A549 (cell line): ENCODE results near the gene RIPK4. TPM values are rescaled to one million over a fixed set of nuclear protein-coding genes. Genes with fewer than 3 reads are reported as not detected.

Source experiments
- ATAC-seq, 2 experiments: fragments of 200-7000 bp in 1 of 2; fragments of >200 bp in 1 of 2; cut with Nextera tagmentation in 1 of 2; cut with Tn5 transposase in 1 of 2; 3 replicates each; pipeline versions ENCODE4 v1.8.0 to v1.9.1; 2018 to 2020; ENCODE audit warnings: mild to moderate bottlenecking in 1 of 2, moderate library complexity in 1 of 2
- CTCF ChIA-PET: fragments of 300-600 bp; sonication (Branson Sonifier 250); formaldehyde crosslinking; extraction: SDS; loops from one replicate; lab custom pipeline; 2021; ENCODE audit warnings: antibody characterized with exemption, inconsistent platforms; lab: Yijun Ruan, JAX
- POLR2A ChIA-PET: fragments of 350-600 bp; formaldehyde crosslinking; extraction: SDS; loops from one replicate; lab custom pipeline; 2021; ENCODE audit warnings: antibody characterized with exemption, inconsistent platforms; lab: Yijun Ruan, JAX
- DNase-seq, 2 experiments: peaks; one replicate each; pipeline versions ENCODE4 v3.0.0 to v3.0.0-alpha.2; 2011 to 2016; ENCODE audit warnings: low read depth in 1 of 2, low spot score in 1 of 2
- FAIRE-seq: peaks from 2 replicates; lab custom pipeline; 2011; peaks lifted over from hg19 to GRCh38; lab: Jason Lieb, UNC
- H3K27ac ChIP-seq, 2 experiments: fragments of >200 bp; sonication (Bioruptor Twin); formaldehyde crosslinking; 3 replicates each; pipeline ENCODE4 v1.5.1; 2016 to 2017
- H3K4me1 ChIP-seq: fragments of >200 bp; sonication (Bioruptor Twin); formaldehyde crosslinking; 3 replicates; pipeline ENCODE4 v1.6.1; 2016
- H3K4me2 ChIP-seq: fragments of >200 bp; sonication (Bioruptor Twin); formaldehyde crosslinking; 3 replicates; pipeline ENCODE4 v1.6.1; 2016
- H3K4me3 ChIP-seq: fragments of >200 bp; sonication (Bioruptor Twin); formaldehyde crosslinking; 3 replicates; pipeline ENCODE4 v1.5.1; 2016
- H3K9me3 ChIP-seq: fragments of >200 bp; sonication (Bioruptor Twin); formaldehyde crosslinking; 3 replicates; pipeline ENCODE4 v1.6.1; 2016
- BHLHE40 ChIP-seq: IDR thresholded peaks from 2 replicates; pipeline ENCODE4 v1.6.1; 2012; ENCODE audit warnings: low read depth, low read length, inconsistent platforms
- CEBPB ChIP-seq, 2 experiments: fragments of >200 bp in 1 of 2; sonication (Bioruptor Twin) in 1 of 2; formaldehyde crosslinking in 1 of 2; IDR thresholded peaks; 2 replicates each; pipeline ENCODE4 v1.6.1; 2012 to 2016
- CHD4 ChIP-seq: fragments of 200-600 bp; sonication (generic); IDR thresholded peaks from 2 replicates; pipeline ENCODE4 v1.6.1; 2016; ENCODE audit warnings: antibody characterized with exemption, mild to moderate bottlenecking, borderline replicate concordance
- EHMT2 ChIP-seq: fragments of 200-600 bp; sonication (generic); IDR thresholded peaks from 2 replicates; pipeline ENCODE4 v1.6.1; 2016; ENCODE audit warnings: antibody characterized with exemption, low read depth, mild to moderate bottlenecking, moderate library complexity
- ELK1 ChIP-seq: fragments of 150-350 bp; IDR thresholded peaks from 2 replicates; pipeline ENCODE4 v1.6.1; 2014; ENCODE audit warnings: low read depth, mild to moderate bottlenecking, low read length
- EP300 ChIP-seq, 2 experiments: fragments of >200 bp; sonication (Bioruptor Twin); formaldehyde crosslinking; IDR thresholded peaks; 2 replicates in 1 of 2; 3 replicates in 1 of 2; pipeline ENCODE4 v1.6.1; 2016 to 2017
- HEYL ChIP-seq: fragments of 250-450 bp; sonication (Bioruptor Pico); IDR thresholded peaks from 2 replicates; pipeline ENCODE4 v1.8.0; 2021; ENCODE audit warnings: mild to moderate bottlenecking, moderate library complexity
- JUNB ChIP-seq: fragments of >200 bp; sonication (Bioruptor Twin); formaldehyde crosslinking; IDR thresholded peaks from 2 replicates; pipeline ENCODE4 v1.6.1; 2016
- MAX ChIP-seq: IDR thresholded peaks from 2 replicates; pipeline ENCODE4 v1.6.1; 2012
- POLR2A ChIP-seq: IDR thresholded peaks from 2 replicates; pipeline ENCODE4 v1.6.1; 2012; ENCODE audit warnings: mild to moderate bottlenecking, low read length
- RAD21 ChIP-seq, 2 experiments: fragments of >200 bp in 1 of 2; sonication (Bioruptor Twin) in 1 of 2; formaldehyde crosslinking in 1 of 2; IDR thresholded peaks in 1 of 2; conservative IDR thresholded peaks in 1 of 2; 2 replicates in 1 of 2; 3 replicates in 1 of 2; pipeline ENCODE4 v1.6.1; 2012 to 2018; ENCODE audit warnings: inconsistent platforms in 1 of 2
- RCOR1 ChIP-seq: fragments of 150-350 bp; IDR thresholded peaks from 2 replicates; pipeline ENCODE4 v1.6.1; 2014; ENCODE audit warnings: antibody characterized with exemption, low read length, low read depth
- TP53 ChIP-seq: fragments of 250-450 bp; sonication (Bioruptor Pico); IDR thresholded peaks from 2 replicates; pipeline ENCODE4 v1.5.0; 2021; ENCODE audit warnings: mild to moderate bottlenecking, moderate library complexity
- ZC3H11A ChIP-seq: fragments of 450-650 bp; IDR thresholded peaks from 2 replicates; pipeline ENCODE4 v1.6.1; 2014; ENCODE audit warnings: antibody characterized with exemption, mild to moderate bottlenecking
- ZFP36 ChIP-seq: fragments of 450-650 bp; IDR thresholded peaks from 2 replicates; pipeline ENCODE4 v1.6.1; 2014; ENCODE audit warnings: borderline replicate concordance; ENCODE audit not compliant: partially characterized antibody
- ZSCAN20 ChIP-seq: fragments of 250-450 bp; sonication (Bioruptor Pico); IDR thresholded peaks from 2 replicates; pipeline ENCODE4 v1.8.0; 2022; ENCODE audit warnings: mild to moderate bottlenecking, moderate library complexity
- WGBS: methylation state at CpG from one replicate; pipeline ENCODE4 v1.1.6; 2017; ENCODE audit errors: missing lambda C conversion rate; 5-methylcytosine and 5-hydroxymethylcytosine counted together
- polyA plus RNA-seq, 4 experiments: library from polyadenylated mRNA; depleted of rRNA in 3 of 4; stranded (reverse); fragments of >200 nt; fragmentation: RNase III in 1 of 4; extraction: RNeasy Plus Mini Kit Qiagen cat#74134 plus additional on column Dnase treatment in 1 of 4; gene quantifications; 2 replicates in 3 of 4; 3 replicates in 1 of 4; pipeline ENCODE4 v1.2.3, GENCODE V29; 2011 to 2017
- TF ChIP-seq, protein P1 (sequence below): fragments of 450-650 bp; IDR thresholded peaks from 2 replicates; pipeline ENCODE4 v1.6.1; 2014; ENCODE audit warnings: antibody characterized with exemption

RIPK4 gene
- polyA plus RNA-seq, 2 of the 4 experiments (the other 2 are of a cell fraction): 3.0 to 5.7 TPM

- TF ChIP-seq BHLHE40 (no peak), MAX (peak; percentile 29; the same call in 1 of the 2 replicates)
- DNase-seq (peak in 1 of 2 experiments; percentile 59), ATAC-seq (peak in 1 of 2 experiments; percentile 11; a peak in 2 of 6 replicates), FAIRE-seq (no peak)
- Histone ChIP-seq H3K4me1 (peaks cover 59% of the 10 kb centered on the region), H3K27ac (peak overlapping the region; percentile 74 to 92), H3K9me3 (no peaks in the 10 kb centered on the region), H3K4me3 (peak overlapping the region; percentile 92), H3K4me2 (peak overlapping the region; percentile 99)
- ChIA-PET CTCF (interaction anchor here (0.9 to 14.3 kb wide), 8 partner anchors 9 to 151 kb away, joined by 3 to 172 read pairs (median 4); no protein-coding TSS in a partner anchor), POLR2A (interaction anchor here (1.2 to 1.8 kb wide), 3 partner anchors 84 to 152 kb away, joined by 3 to 7 read pairs (median 4); no protein-coding TSS in a partner anchor)
- WGBS: 19% methylated on average over 5 of the region's 7 CpGs
These were observed 2.1 kb downstream of the RIPK4 start for GRCh38 chr21:41764558-41765419.

GRCh38 chr21:41763996-41764395, 2.9 kb downstream of the RIPK4 start:
- DNase-seq (no peak), ATAC-seq (no peak), FAIRE-seq (no peak)
- TF ChIP-seq EHMT2 (no peak), TP53 (no peak), EP300 (IDR thresholded peaks at IDR 0.05) (no peak), MAX (no peak), ZFP36 (no peak), ELK1 (no peak), CEBPB (IDR thresholded peaks at IDR 0.05) (no peak), ZC3H11A (no peak), POLR2A (no peak)
- TF ChIP-seq, protein P1, sequence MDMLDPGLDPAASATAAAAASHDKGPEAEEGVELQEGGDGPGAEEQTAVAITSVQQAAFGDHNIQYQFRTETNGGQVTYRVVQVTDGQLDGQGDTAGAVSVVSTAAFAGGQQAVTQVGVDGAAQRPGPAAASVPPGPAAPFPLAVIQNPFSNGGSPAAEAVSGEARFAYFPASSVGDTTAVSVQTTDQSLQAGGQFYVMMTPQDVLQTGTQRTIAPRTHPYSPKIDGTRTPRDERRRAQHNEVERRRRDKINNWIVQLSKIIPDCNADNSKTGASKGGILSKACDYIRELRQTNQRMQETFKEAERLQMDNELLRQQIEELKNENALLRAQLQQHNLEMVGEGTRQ: no peak
- WGBS: no CpG with 5 or more reads among the region's 8 CpGs
- Histone ChIP-seq H3K27ac (peak overlapping the region; percentile 74 to 92), H3K4me2 (peak overlapping the region; percentile 99), H3K9me3 (no peaks in the 10 kb centered on the region), H3K4me1 (peaks cover 60% of the 10 kb centered on the region), H3K4me3 (no peak overlapping the region)
- POLR2A ChIA-PET: interaction anchor here (1.2 to 1.8 kb wide), 3 partner anchors 84 to 151 kb away, joined by 3 to 7 read pairs (median 4); no protein-coding TSS in a partner anchor
- CTCF ChIA-PET: interaction anchor here (1.0 to 14.3 kb wide), 4 partner anchors 14 to 150 kb away, joined by 4 to 172 read pairs (median 4); no protein-coding TSS in a partner anchor

DNA sequence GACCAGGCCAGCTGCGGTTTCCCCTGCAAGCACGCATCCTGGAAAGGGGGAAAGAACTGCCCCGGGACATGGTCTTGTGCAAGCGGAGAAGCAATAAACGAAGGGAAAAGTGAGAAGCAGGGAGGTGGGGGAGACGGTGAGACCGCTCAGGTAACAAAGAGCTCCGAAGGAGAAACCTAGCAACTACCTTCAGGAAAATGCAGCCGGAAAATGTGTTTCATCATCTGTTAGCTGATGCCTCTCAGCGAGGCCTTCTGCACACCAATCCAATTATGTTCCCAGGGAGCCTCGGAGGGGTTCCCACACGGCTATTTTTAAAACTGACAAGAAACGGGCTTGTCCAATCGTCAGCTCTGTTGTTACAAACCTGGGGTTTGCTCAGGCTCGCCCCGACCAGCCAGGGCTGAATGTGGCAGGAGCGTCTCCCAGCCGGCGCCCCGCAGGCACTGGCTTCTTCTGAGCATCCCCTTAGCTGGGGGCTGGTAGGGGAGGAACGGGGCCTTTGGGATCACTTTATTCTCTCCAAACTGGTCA, 3.4 kb downstream of the RIPK4 start:
- TF ChIP-seq JUNB: no peak
- no peak for TF ChIP-seq MAX
- no peak for TF ChIP-seq RAD21 (conservative IDR thresholded peaks at IDR 0.05 in 1 of 2, IDR thresholded peaks at IDR 0.05 in 1 of 2)
- TF ChIP-seq HEYL (CRISPR knock-in tag): no peak
- no peak for TF ChIP-seq BHLHE40
- TF ChIP-seq RCOR1: no peak
- TF ChIP-seq EHMT2: no peak
- no peak for TF ChIP-seq ZFP36
- no peak for TF ChIP-seq ZSCAN20 (CRISPR knock-in tag)
- no peak for TF ChIP-seq CEBPB (IDR thresholded peaks at IDR 0.05)
- no peak for TF ChIP-seq CHD4
- TF ChIP-seq, all 56 proteins: peak for 0
- FAIRE-seq (no peak), ATAC-seq (no peak), DNase-seq (no peak)
- Histone ChIP-seq H3K4me1 (peaks cover 64% of the 10 kb centered on the region), H3K4me3 (no peak overlapping the region), H3K9me3 (no peaks in the 10 kb centered on the region), H3K4me2 (peak overlapping the region; percentile 99), H3K27ac (peak overlapping the region; percentile 88 to 92)
- WGBS: 78% methylated on average over 15 of the region's 21 CpGs
- POLR2A ChIA-PET: interaction anchor here (1.8 kb wide), 1 partner anchor 85 kb away, joined by 7 read pairs; no protein-coding TSS in a partner anchor
- CTCF ChIA-PET: interaction anchor here (1.6 to 14.3 kb wide), 2 partner anchors 15 to 150 kb away, joined by 4 to 172 read pairs; no protein-coding TSS in a partner anchor
